H9 (cell line): ENCODE results near the gene MITF. TPM values are rescaled to one million over a fixed set of nuclear protein-coding genes. Genes with fewer than 3 reads are reported as not detected.

ENCODE experiments used
- DNase-seq: peaks from one replicate; pipeline ENCODE4 v3.0.0-alpha.2; 2017
- H2AFZ ChIP-seq: one replicate; pipeline ENCODE4 v1.6.1; 2013; ENCODE audit warnings: mild to moderate bottlenecking, low read length, control low read depth, moderate library complexity
- H2AK5ac ChIP-seq: 2 replicates; pipeline ENCODE4 v1.6.1; 2013; ENCODE audit warnings: low read length, control low read depth, mixed read lengths; ENCODE audit not compliant: insufficient read length
- H2BK120ac ChIP-seq: one replicate; pipeline ENCODE4 v1.6.1; 2013; ENCODE audit warnings: low read depth, mild to moderate bottlenecking, low read length, control low read depth, inconsistent platforms; ENCODE audit not compliant: poor library complexity, severe bottlenecking
- H2BK12ac ChIP-seq: 2 replicates; pipeline ENCODE4 v1.6.1; 2013; ENCODE audit warnings: low read length, control low read depth, mixed read lengths, low read depth; ENCODE audit not compliant: insufficient read length
- H2BK15ac ChIP-seq: 2 replicates; pipeline ENCODE4 v1.6.1; 2013; ENCODE audit warnings: low read depth, low read length, control low read depth
- H2BK20ac ChIP-seq: one replicate; pipeline ENCODE4 v1.6.1; 2013; ENCODE audit warnings: low read depth, mild to moderate bottlenecking, low read length, control low read depth, inconsistent platforms; ENCODE audit not compliant: poor library complexity, severe bottlenecking
- H2BK5ac ChIP-seq: 2 replicates; pipeline ENCODE4 v1.6.1; 2013; ENCODE audit warnings: low read length, control low read depth, mixed read lengths; ENCODE audit not compliant: insufficient read length
- H3K14ac ChIP-seq: 2 replicates; pipeline ENCODE4 v1.6.1; 2013; ENCODE audit warnings: low read length, control low read depth; ENCODE audit not compliant: insufficient read depth
- H3K18ac ChIP-seq: 2 replicates; pipeline ENCODE4 v1.6.1; 2013; ENCODE audit warnings: low read depth, mild to moderate bottlenecking, mixed read lengths, low read length, control low read depth; ENCODE audit not compliant: insufficient read length
- H3K23ac ChIP-seq: 2 replicates; pipeline ENCODE4 v1.6.1; 2013; ENCODE audit warnings: low read length, control low read depth, mixed read lengths, low read depth; ENCODE audit not compliant: insufficient read length
- H3K23me2 ChIP-seq: 2 replicates; pipeline ENCODE4 v1.6.1; 2013; ENCODE audit warnings: low read depth, mild to moderate bottlenecking, mixed read lengths, low read length, control low read depth; ENCODE audit not compliant: insufficient read length, poor library complexity, severe bottlenecking
- H3K27ac ChIP-seq: 2 replicates; pipeline ENCODE4 v1.5.1; 2013; ENCODE audit warnings: low read length, control low read depth, mixed read lengths, low read depth; ENCODE audit not compliant: insufficient read length
- H3K27me3 ChIP-seq: 2 replicates; pipeline ENCODE4 v1.6.1; 2013; ENCODE audit warnings: low read length, control low read depth, inconsistent platforms; ENCODE audit not compliant: insufficient read depth
- H3K4ac ChIP-seq: 2 replicates; pipeline ENCODE4 v1.6.1; 2013; ENCODE audit warnings: low read depth, mild to moderate bottlenecking, control low read depth, inconsistent platforms, low read length, moderate library complexity
- H3K4me1 ChIP-seq: 2 replicates; pipeline ENCODE4 v1.6.1; 2013; ENCODE audit warnings: low read length, control low read depth, inconsistent platforms; ENCODE audit not compliant: insufficient read depth
- H3K4me2 ChIP-seq: 2 replicates; pipeline ENCODE4 v1.6.1; 2013; ENCODE audit warnings: low read length, control low read depth, mixed read lengths; ENCODE audit not compliant: insufficient read length, insufficient read depth
- H3K56ac ChIP-seq: 2 replicates; pipeline ENCODE4 v1.6.1; 2013; ENCODE audit warnings: low read depth, mild to moderate bottlenecking, mixed read lengths, low read length, control low read depth; ENCODE audit not compliant: insufficient read length
- H3K79me1 ChIP-seq: 2 replicates; pipeline ENCODE4 v1.6.1; 2013; ENCODE audit warnings: low read depth, mild to moderate bottlenecking, moderate library complexity, low read length, control low read depth, inconsistent platforms; ENCODE audit not compliant: insufficient read depth, poor library complexity, severe bottlenecking
- H3K79me2 ChIP-seq: 2 replicates; pipeline ENCODE4 v1.6.1; 2013; ENCODE audit warnings: low read length, control low read depth, inconsistent platforms; ENCODE audit not compliant: insufficient read depth
- H3K9ac ChIP-seq: 2 replicates; pipeline ENCODE4 v1.6.1; 2013; ENCODE audit warnings: low read length, control low read depth, mixed read lengths; ENCODE audit not compliant: insufficient read length; ENCODE audit errors: extremely low read depth
- H3K9me3 ChIP-seq: one replicate; pipeline ENCODE4 v1.6.1; 2013; ENCODE audit warnings: low read depth, low read length, inconsistent platforms; ENCODE audit not compliant: control insufficient read depth
- H3T11ph ChIP-seq: one replicate; pipeline ENCODE4 v1.6.1; 2013; ENCODE audit warnings: mild to moderate bottlenecking, low read length, control low read depth, inconsistent platforms
- H4K20me1 ChIP-seq: one replicate; pipeline ENCODE4 v1.6.1; 2013; ENCODE audit not compliant: control insufficient read depth, insufficient read length, insufficient read depth
- H4K5ac ChIP-seq: 2 replicates; pipeline ENCODE4 v1.6.1; 2013; ENCODE audit warnings: low read depth, mild to moderate bottlenecking, mixed read lengths, low read length, control low read depth; ENCODE audit not compliant: insufficient read length
- H4K8ac ChIP-seq: replicated peaks from 2 replicates; pipeline ENCODE4 v1.6.1; 2013; ENCODE audit warnings: low read length, control low read depth, mixed read lengths, low read depth; ENCODE audit not compliant: insufficient read length
- H4K91ac ChIP-seq: 2 replicates; pipeline ENCODE4 v1.6.1; 2013; ENCODE audit warnings: low read depth, mild to moderate bottlenecking, moderate library complexity, mixed read lengths, low read length, control low read depth; ENCODE audit not compliant: insufficient read length
- H3K27ac Mint-ChIP-seq, 3 experiments: 2 replicates in 2 of 3; 3 replicates in 1 of 3; pipeline ENCODE4 v1.8.0; 2020 to 2021; ENCODE audit warnings: mixed read lengths in 3 of 3, mild to moderate bottlenecking in 1 of 3, moderate library complexity in 1 of 3
- H3K27me3 Mint-ChIP-seq: 2 replicates; pipeline ENCODE4 v1.8.0; 2021; ENCODE audit warnings: low read depth, mild to moderate bottlenecking, moderate library complexity, mixed read lengths
- H3K36me3 Mint-ChIP-seq, 3 experiments: 2 replicates in 2 of 3; 3 replicates in 1 of 3; pipeline ENCODE4 v1.8.0; 2020 to 2021; ENCODE audit warnings: low read depth in 3 of 3, mixed read lengths in 3 of 3; ENCODE audit not compliant: insufficient read depth in 1 of 3
- H3K4me1 Mint-ChIP-seq, 2 experiments: 2 replicates each; pipeline ENCODE4 v1.8.0; 2020; ENCODE audit warnings: mixed read lengths in 2 of 2
- H3K4me3 Mint-ChIP-seq, 2 experiments: 2 replicates in 1 of 2; 3 replicates in 1 of 2; pipeline ENCODE4 v1.8.0; 2020 to 2021; ENCODE audit warnings: mild to moderate bottlenecking in 2 of 2, mixed read lengths in 2 of 2, moderate library complexity in 1 of 2
- H3K9me3 Mint-ChIP-seq, 2 experiments: 2 replicates in 1 of 2; 3 replicates in 1 of 2; pipeline ENCODE4 v1.8.0; 2020; ENCODE audit warnings: mild to moderate bottlenecking in 2 of 2, mixed read lengths in 2 of 2, moderate library complexity in 1 of 2
- WGBS: extraction: QIAGEN DNeasy Blood & Tissue Kit; methylation state at CpG from one replicate; pipeline ENCODE4 v1.1.7; 2013; ENCODE audit warnings: missing lambda C conversion rate, low lambda C conversion rate, mixed read lengths; ENCODE audit not compliant: insufficient read length; ENCODE audit errors: extremely low coverage; 5-methylcytosine and 5-hydroxymethylcytosine counted together
- total RNA-seq: library from RNA; stranded (reverse); gene quantifications from 2 replicates; pipeline ENCODE4 v1.2.1, GENCODE V29; 2021
- TF ChIP-seq, protein P1 (sequence below): fragments of 200-600 bp; sonication (generic); conservative IDR thresholded peaks from 3 replicates; pipeline ENCODE4 v1.8.0; 2021; ENCODE audit warnings: antibody characterized with exemption, mild to moderate bottlenecking

The MITF gene
- total RNA-seq, 1 experiment from 2014 or later, result 0.81 TPM

DNA sequence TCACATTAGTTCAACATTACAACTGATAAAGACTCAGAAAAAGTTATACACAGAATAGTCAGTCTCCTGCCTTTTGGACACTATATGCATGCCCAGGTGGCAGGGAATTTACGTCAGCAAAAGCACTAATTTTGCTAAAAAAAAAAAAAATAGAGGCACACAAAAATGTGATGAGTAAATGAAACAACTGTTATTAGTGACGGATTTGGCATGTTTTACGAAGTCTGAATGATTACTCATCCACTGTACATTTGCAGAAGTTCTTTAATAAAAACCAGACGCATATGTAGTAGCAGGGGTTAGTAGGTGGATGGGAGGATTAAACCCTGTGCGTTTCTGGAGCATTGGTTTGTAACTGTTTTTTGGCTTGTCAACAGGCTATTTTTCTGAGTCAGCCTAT, 99.0 kb downstream of the MITF start:
- H3K27ac Mint-ChIP-seq, result no peak overlapping the region
- H2BK12ac ChIP-seq, result no peak overlapping the region
- H3T11ph ChIP-seq, result no peak overlapping the region
- H2BK120ac ChIP-seq, result no peak overlapping the region
- no peak overlapping the region for H3K18ac ChIP-seq
- H3K36me3 Mint-ChIP-seq, result peaks cover 0 to 7% (median 2%) of the 10 kb centered on the region in 3 experiments; a peak in 3 of 7 replicates
- no peak overlapping the region for H2AK5ac ChIP-seq
- no peaks in the 10 kb centered on the region for H3K4me1 ChIP-seq
- no CpG with 5 or more reads among the region's 5 CpGs for WGBS
- no peaks in the 10 kb centered on the region for H4K20me1 ChIP-seq
- no peaks in the 10 kb centered on the region for H3K9me3 ChIP-seq
- no peak overlapping the region for H4K91ac ChIP-seq
- no peak overlapping the region for H3K4me2 ChIP-seq
- H3K4me1 Mint-ChIP-seq, result no peaks in the 10 kb centered on the region
- no peak overlapping the region for H2BK15ac ChIP-seq
- no peak for DNase-seq
- no peaks in the 10 kb centered on the region; the same call in 1 of the 2 replicates for H3K27me3 ChIP-seq
- H3K9ac ChIP-seq, result no peak overlapping the region
- H4K5ac ChIP-seq, result no peak overlapping the region
- TF ChIP-seq, protein P1, sequence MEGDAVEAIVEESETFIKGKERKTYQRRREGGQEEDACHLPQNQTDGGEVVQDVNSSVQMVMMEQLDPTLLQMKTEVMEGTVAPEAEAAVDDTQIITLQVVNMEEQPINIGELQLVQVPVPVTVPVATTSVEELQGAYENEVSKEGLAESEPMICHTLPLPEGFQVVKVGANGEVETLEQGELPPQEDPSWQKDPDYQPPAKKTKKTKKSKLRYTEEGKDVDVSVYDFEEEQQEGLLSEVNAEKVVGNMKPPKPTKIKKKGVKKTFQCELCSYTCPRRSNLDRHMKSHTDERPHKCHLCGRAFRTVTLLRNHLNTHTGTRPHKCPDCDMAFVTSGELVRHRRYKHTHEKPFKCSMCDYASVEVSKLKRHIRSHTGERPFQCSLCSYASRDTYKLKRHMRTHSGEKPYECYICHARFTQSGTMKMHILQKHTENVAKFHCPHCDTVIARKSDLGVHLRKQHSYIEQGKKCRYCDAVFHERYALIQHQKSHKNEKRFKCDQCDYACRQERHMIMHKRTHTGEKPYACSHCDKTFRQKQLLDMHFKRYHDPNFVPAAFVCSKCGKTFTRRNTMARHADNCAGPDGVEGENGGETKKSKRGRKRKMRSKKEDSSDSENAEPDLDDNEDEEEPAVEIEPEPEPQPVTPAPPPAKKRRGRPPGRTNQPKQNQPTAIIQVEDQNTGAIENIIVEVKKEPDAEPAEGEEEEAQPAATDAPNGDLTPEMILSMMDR, result no peak
- no peak overlapping the region for H3K56ac ChIP-seq
- no peak overlapping the region for H3K4ac ChIP-seq
- no peak overlapping the region for H2BK5ac ChIP-seq
- H2AFZ ChIP-seq, result no peak overlapping the region
- H3K23ac ChIP-seq, result no peak overlapping the region
- H3K79me2 ChIP-seq, result no peaks in the 10 kb centered on the region
- H3K14ac ChIP-seq, result no peak overlapping the region
- peaks cover 6 to 10% of the 10 kb centered on the region in 2 experiments; a peak in 4 of 5 replicates for H3K9me3 Mint-ChIP-seq
- no peaks in the 10 kb centered on the region for H3K79me1 ChIP-seq
- H2BK20ac ChIP-seq, result no peak overlapping the region
- no peaks in the 10 kb centered on the region for H3K23me2 ChIP-seq
- H3K27ac ChIP-seq, result no peak overlapping the region
- no peak overlapping the region for H3K4me3 Mint-ChIP-seq
- H4K8ac ChIP-seq, result no peak overlapping the region
- H3K27me3 Mint-ChIP-seq, result no peaks in the 10 kb centered on the region
